Measurements from ENCODE around the gene ZNF256.
A peak's percentile ranks its signal among the peaks of the same experiment; 100 is the strongest.

Gene ZNF256

DNA sequence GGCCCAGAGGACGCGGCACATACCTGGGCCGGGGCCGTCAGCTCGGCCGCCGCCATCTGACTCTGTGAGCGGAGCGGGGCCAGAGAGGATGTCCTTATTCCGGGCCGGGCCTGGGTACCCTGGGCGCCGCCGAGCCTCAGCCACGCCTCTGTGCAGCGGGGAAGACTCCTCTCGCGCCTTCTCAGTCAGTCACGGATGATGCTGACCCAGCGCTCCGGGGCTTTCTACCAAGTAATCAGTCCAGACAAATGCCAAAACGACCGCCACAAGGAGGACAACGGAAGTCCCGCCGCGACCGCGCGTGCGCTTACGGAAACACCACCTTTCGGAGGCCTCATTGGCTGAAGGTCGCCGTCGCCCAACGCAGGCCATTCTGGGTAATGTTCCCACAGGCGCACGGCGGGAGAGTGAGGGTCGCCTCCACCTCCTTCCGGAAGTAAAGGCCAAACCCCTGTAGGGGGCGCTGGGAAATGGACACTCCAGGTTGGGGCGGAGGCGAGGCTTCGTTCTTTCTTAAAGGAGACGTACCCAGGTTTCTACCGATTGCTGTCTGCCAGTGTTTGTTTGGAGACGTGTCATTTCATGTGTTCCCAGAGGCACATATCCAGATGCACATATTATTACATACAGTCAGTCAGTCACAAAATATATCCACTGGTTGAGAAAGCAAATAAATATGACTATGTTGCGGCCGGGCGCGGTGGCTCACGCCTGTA is at the start of gene ZNF256:
ZNF256 (minus strand) TSS at position 288 of the 716 bp plus-strand sequence; CDS start at position 56, 232 bp downstream.
- H3K27me3 ChIP-seq (ENCODE audit: control insufficient read depth in 1 of 2, insufficient read depth in 2 of 2, low read length in 2 of 2) = no peaks in the 10 kb centered on the region
- peak within 1 kb of the TSS; percentile 68 to 89 for H3K4me3 ChIP-seq (ENCODE audit: low read depth in 1 of 2, low read length in 2 of 2)
- H3K36me3 ChIP-seq (ENCODE audit: insufficient read depth, low read length) = peaks cover 11% of the 10 kb centered on the region
- peaks cover 8% of the 10 kb centered on the region for H3K4me1 ChIP-seq (ENCODE audit: insufficient read depth, low read length)
- peak within 1 kb of the TSS; percentile 85 for H3K27ac ChIP-seq (ENCODE audit: low read depth, low read length)
- H3K9me3 ChIP-seq (ENCODE audit: low read length) = peaks cover 10% of the 10 kb centered on the region
- H3K9ac ChIP-seq (ENCODE audit: low read length) = peak within 1 kb of the TSS; percentile 51

DNA sequence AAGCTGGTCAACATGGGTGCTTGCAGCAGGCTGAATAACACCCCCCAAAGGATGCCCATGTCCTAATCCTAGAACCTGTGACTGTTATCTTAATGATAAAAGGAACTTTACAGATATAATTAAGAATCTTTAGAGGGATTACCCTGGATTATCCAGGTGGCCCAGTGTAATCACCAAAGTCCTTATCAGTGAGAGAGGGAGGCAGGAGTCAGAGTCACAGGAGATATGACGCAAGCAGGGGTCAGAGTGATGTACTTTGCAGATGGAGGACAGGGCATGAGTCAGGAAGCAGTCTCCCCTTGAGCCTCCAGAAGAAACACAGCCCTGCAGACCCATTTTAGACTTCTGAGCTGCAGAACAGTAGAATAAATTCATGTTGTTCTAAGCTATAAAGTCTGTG is 45.3 kb upstream of the ZNF256 start:
- Histone ChIP-seq H3K36me3 (ENCODE audit: insufficient read depth, low read length) (peaks cover 64% of the 10 kb centered on the region), H3K27me3 (ENCODE audit: control insufficient read depth in 1 of 2, insufficient read depth in 2 of 2, low read length in 2 of 2) (no peaks in the 10 kb centered on the region), H3K4me1 (ENCODE audit: insufficient read depth, low read length) (no peaks in the 10 kb centered on the region), H3K9me3 (ENCODE audit: low read length) (peaks cover 56% of the 10 kb centered on the region), H3K4me3 (ENCODE audit: low read depth in 1 of 2, low read length in 2 of 2) (no peak overlapping the region), H3K27ac (ENCODE audit: low read depth, low read length) (no peak overlapping the region), H3K9ac (ENCODE audit: low read length) (no peak overlapping the region)

- H3K36me3 ChIP-seq (ENCODE audit: insufficient read depth, low read length) = peaks cover 64% of the 10 kb centered on the region
- peak overlapping the region in 1 of 2 donors; percentile 46 for H3K4me3 ChIP-seq (ENCODE audit: low read depth in 1 of 2, low read length in 2 of 2)
- no peaks in the 10 kb centered on the region for H3K27me3 ChIP-seq (ENCODE audit: control insufficient read depth in 1 of 2, insufficient read depth in 2 of 2, low read length in 2 of 2)
- H3K27ac ChIP-seq (ENCODE audit: low read depth, low read length) = no peak overlapping the region
- no peaks in the 10 kb centered on the region for H3K4me1 ChIP-seq (ENCODE audit: insufficient read depth, low read length)
- peaks cover 94% of the 10 kb centered on the region for H3K9me3 ChIP-seq (ENCODE audit: low read length)
- no peak overlapping the region for H3K9ac ChIP-seq (ENCODE audit: low read length)
These were observed 31.2 kb upstream of the ZNF256 start for GRCh38 chr19:57978586-57979289.

- Histone ChIP-seq H3K27me3 (ENCODE audit: control insufficient read depth in 1 of 2, insufficient read depth in 2 of 2, low read length in 2 of 2) (no peaks in the 10 kb centered on the region), H3K9me3 (ENCODE audit: low read length) (peaks cover 81% of the 10 kb centered on the region), H3K4me1 (ENCODE audit: insufficient read depth, low read length) (no peaks in the 10 kb centered on the region), H3K9ac (ENCODE audit: low read length) (no peak within 1 kb of the TSS), H3K4me3 (ENCODE audit: low read depth in 1 of 2, low read length in 2 of 2) (peak within 1 kb of the TSS in 1 of 2 donors; percentile 32), H3K27ac (ENCODE audit: low read depth, low read length) (no peak within 1 kb of the TSS), H3K36me3 (ENCODE audit: insufficient read depth, low read length) (peaks cover 21% of the 10 kb centered on the region)
These were observed 26.9 kb upstream of the ZNF256 start, which contains the start of gene C19orf18 for GRCh38 chr19:57974434-57974833. C19orf18 (minus strand) TSS chr19:57974534; CDS start chr19:57974432, 102 bp downstream.

- H3K9me3 ChIP-seq (ENCODE audit: low read length) = peaks cover 13% of the 10 kb centered on the region
- no peak overlapping the region for H3K4me3 ChIP-seq (ENCODE audit: low read depth in 1 of 2, low read length in 2 of 2)
- H3K9ac ChIP-seq (ENCODE audit: low read length) = no peak overlapping the region
- no peaks in the 10 kb centered on the region for H3K36me3 ChIP-seq (ENCODE audit: insufficient read depth, low read length)
- no peaks in the 10 kb centered on the region for H3K4me1 ChIP-seq (ENCODE audit: insufficient read depth, low read length)
- H3K27ac ChIP-seq (ENCODE audit: low read depth, low read length) = no peak overlapping the region
- H3K27me3 ChIP-seq (ENCODE audit: control insufficient read depth in 1 of 2, insufficient read depth in 2 of 2, low read length in 2 of 2) = no peaks in the 10 kb centered on the region
These were observed 17.3 kb upstream of the ZNF256 start for GRCh38 chr19:57964761-57965160.

GRCh38 chr19:57961785-57962184 is 14.3 kb upstream of the ZNF256 start:
- no peaks in the 10 kb centered on the region for H3K36me3 ChIP-seq (ENCODE audit: insufficient read depth, low read length)
- no peak overlapping the region for H3K27ac ChIP-seq (ENCODE audit: low read depth, low read length)
- H3K9me3 ChIP-seq (ENCODE audit: low read length) = peaks cover 17% of the 10 kb centered on the region
- H3K9ac ChIP-seq (ENCODE audit: low read length) = no peak overlapping the region
- H3K4me1 ChIP-seq (ENCODE audit: insufficient read depth, low read length) = no peaks in the 10 kb centered on the region
- no peaks in the 10 kb centered on the region for H3K27me3 ChIP-seq (ENCODE audit: control insufficient read depth in 1 of 2, insufficient read depth in 2 of 2, low read length in 2 of 2)
- H3K4me3 ChIP-seq (ENCODE audit: low read depth in 1 of 2, low read length in 2 of 2) = no peak overlapping the region

- H3K9me3 ChIP-seq (ENCODE audit: low read length) = peaks cover 10% of the 10 kb centered on the region
- no peaks in the 10 kb centered on the region for H3K27me3 ChIP-seq (ENCODE audit: control insufficient read depth in 1 of 2, insufficient read depth in 2 of 2, low read length in 2 of 2)
- H3K4me1 ChIP-seq (ENCODE audit: insufficient read depth, low read length) = no peaks in the 10 kb centered on the region
- H3K27ac ChIP-seq (ENCODE audit: low read depth, low read length) = no peak overlapping the region
- no peak overlapping the region for H3K4me3 ChIP-seq (ENCODE audit: low read depth in 1 of 2, low read length in 2 of 2)
- H3K9ac ChIP-seq (ENCODE audit: low read length) = no peak overlapping the region
- no peaks in the 10 kb centered on the region for H3K36me3 ChIP-seq (ENCODE audit: insufficient read depth, low read length)
These were observed 7.5 kb upstream of the ZNF256 start for GRCh38 chr19:57954996-57955395.

- H3K27ac ChIP-seq (ENCODE audit: low read depth, low read length) = no peak overlapping the region
- H3K9ac ChIP-seq (ENCODE audit: low read length) = no peak overlapping the region
- peaks cover 8% of the 10 kb centered on the region for H3K4me1 ChIP-seq (ENCODE audit: insufficient read depth, low read length)
- no peaks in the 10 kb centered on the region for H3K36me3 ChIP-seq (ENCODE audit: insufficient read depth, low read length)
- peaks cover 3% of the 10 kb centered on the region for H3K9me3 ChIP-seq (ENCODE audit: low read length)
- H3K27me3 ChIP-seq (ENCODE audit: control insufficient read depth in 1 of 2, insufficient read depth in 2 of 2, low read length in 2 of 2) = no peaks in the 10 kb centered on the region
- H3K4me3 ChIP-seq (ENCODE audit: low read depth in 1 of 2, low read length in 2 of 2) = no peak overlapping the region
These were observed 2.2 kb upstream of the ZNF256 start for GRCh38 chr19:57949702-57950101.

DNA sequence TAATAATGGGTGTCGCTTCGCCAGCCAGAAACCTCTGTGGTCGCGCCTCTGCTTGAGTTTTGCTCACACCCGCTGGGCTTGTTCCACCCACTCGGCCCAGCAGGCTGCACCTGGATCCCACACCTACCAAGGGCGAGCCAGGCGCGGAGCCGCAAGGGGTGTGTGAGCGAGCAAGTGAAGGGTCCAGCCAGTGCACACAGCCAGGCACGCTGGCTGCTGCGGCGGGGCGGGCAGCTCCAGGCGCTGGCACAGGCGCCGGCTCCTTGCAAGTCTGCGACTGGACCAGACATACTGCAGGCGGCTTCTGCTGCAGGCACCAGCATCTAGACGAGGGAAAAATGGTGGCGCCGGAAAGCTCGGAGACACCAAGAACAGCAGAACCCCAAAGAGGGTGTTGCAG is 1.8 kb upstream of the ZNF256 start:
- Histone ChIP-seq H3K9me3 (ENCODE audit: low read length) (peaks cover 3% of the 10 kb centered on the region), H3K27ac (ENCODE audit: low read depth, low read length) (no peak overlapping the region), H3K9ac (ENCODE audit: low read length) (no peak overlapping the region), H3K4me1 (ENCODE audit: insufficient read depth, low read length) (peaks cover 8% of the 10 kb centered on the region), H3K27me3 (ENCODE audit: control insufficient read depth in 1 of 2, insufficient read depth in 2 of 2, low read length in 2 of 2) (no peaks in the 10 kb centered on the region), H3K4me3 (ENCODE audit: low read depth in 1 of 2, low read length in 2 of 2) (no peak overlapping the region), H3K36me3 (ENCODE audit: insufficient read depth, low read length) (no peaks in the 10 kb centered on the region)

DNA sequence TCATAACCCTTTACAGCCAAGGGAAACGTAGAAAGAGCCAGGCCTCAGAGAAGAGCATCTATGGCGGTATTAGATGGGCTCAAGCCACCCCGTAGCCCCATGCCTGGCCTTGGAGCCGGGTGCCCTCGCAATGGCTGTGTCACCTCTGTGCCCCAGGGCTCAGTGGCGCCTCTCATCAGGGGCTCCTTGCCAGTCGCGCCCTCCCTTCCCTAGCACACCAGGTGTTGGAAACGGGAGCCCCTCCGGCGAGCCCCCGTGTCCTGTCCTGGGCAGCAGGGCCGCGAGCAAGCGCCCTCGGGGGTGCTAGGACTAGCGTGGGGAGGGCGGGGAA is 453 bp downstream of the ZNF256 start:
- H3K9me3 ChIP-seq (ENCODE audit: low read length) = peaks cover 16% of the 10 kb centered on the region
- peak overlapping the region; percentile 85 for H3K27ac ChIP-seq (ENCODE audit: low read depth, low read length)
- H3K9ac ChIP-seq (ENCODE audit: low read length) = peak overlapping the region; percentile 51
- peaks cover 8% of the 10 kb centered on the region for H3K4me1 ChIP-seq (ENCODE audit: insufficient read depth, low read length)
- H3K4me3 ChIP-seq (ENCODE audit: low read depth in 1 of 2, low read length in 2 of 2) = peak overlapping the region; percentile 68 to 89
- peaks cover 16% of the 10 kb centered on the region for H3K36me3 ChIP-seq (ENCODE audit: insufficient read depth, low read length)
- no peaks in the 10 kb centered on the region for H3K27me3 ChIP-seq (ENCODE audit: control insufficient read depth in 1 of 2, insufficient read depth in 2 of 2, low read length in 2 of 2)

- Histone ChIP-seq H3K36me3 (ENCODE audit: insufficient read depth, low read length) (peaks cover 23% of the 10 kb centered on the region), H3K27ac (ENCODE audit: low read depth, low read length) (no peak overlapping the region), H3K9me3 (ENCODE audit: low read length) (peaks cover 23% of the 10 kb centered on the region), H3K4me3 (ENCODE audit: low read depth in 1 of 2, low read length in 2 of 2) (peak overlapping the region in 1 of 2 donors; percentile 68), H3K27me3 (ENCODE audit: control insufficient read depth in 1 of 2, insufficient read depth in 2 of 2, low read length in 2 of 2) (no peaks in the 10 kb centered on the region), H3K4me1 (ENCODE audit: insufficient read depth, low read length) (peaks cover 8% of the 10 kb centered on the region), H3K9ac (ENCODE audit: low read length) (no peak overlapping the region)
These were observed 1.2 kb downstream of the ZNF256 start for GRCh38 chr19:57946316-57946715.
